Gastrocnemius medialis (tissue), 4 donors: ENCODE measurements around the gene TOMM22. TPM values are rescaled to one million over a fixed set of nuclear protein-coding genes. Genes with fewer than 3 reads are reported as not detected.

Experiments used
- ATAC-seq, 2 donors: fragments of 150-250 bp; one replicate each; pipeline ENCODE4 v1.9.1; 2016
- DNase-seq, 2 donors: peaks; one replicate each; pipeline ENCODE4 v3.0.0-alpha.2; 2019
- H3K27ac ChIP-seq, 4 donors: fragments of 200-600 bp; sonication (generic); 1 replicate in 1 of 4; 2 replicates in 3 of 4; pipeline ENCODE4 v1.5.1; 2016 to 2018; ENCODE audit warnings: mild to moderate bottlenecking in 2 of 4, moderate library complexity in 1 of 4
- H3K27me3 ChIP-seq, 3 donors: fragments of 200-600 bp; sonication (generic) in 2 of 3; 1 replicate in 1 of 3; 2 replicates in 2 of 3; pipeline versions ENCODE4 v1.5.1 to v1.6.0; 2016 to 2019; ENCODE audit warnings: mild to moderate bottlenecking in 1 of 3, moderate library complexity in 1 of 3
- H3K36me3 ChIP-seq, 2 donors: fragments of 200-600 bp; sonication (generic) in 1 of 2; one replicate each; pipeline ENCODE4 v1.5.1; 2017 to 2018
- H3K4me1 ChIP-seq, 2 donors: fragments of 200-600 bp; sonication (generic) in 1 of 2; one replicate each; pipeline ENCODE4 v1.5.1; 2016 to 2017; ENCODE audit warnings: mild to moderate bottlenecking in 2 of 2
- H3K4me3 ChIP-seq, 4 donors: fragments of 200-600 bp; sonication (generic) in 3 of 4; 1 replicate in 1 of 4; 2 replicates in 3 of 4; pipeline ENCODE4 v1.5.1; 2016 to 2019; ENCODE audit warnings: mild to moderate bottlenecking in 2 of 4
- H3K9me3 ChIP-seq, 3 donors: fragments of 200-600 bp; sonication (generic) in 2 of 3; 1 replicate in 1 of 3; 2 replicates in 2 of 3; pipeline ENCODE4 v1.5.1; 2016 to 2019
- POLR2A ChIP-seq, 2 donors: fragments of 450-650 bp; IDR thresholded peaks; one replicate each; pipeline ENCODE4 v1.6.1; 2017; ENCODE audit warnings: antibody characterized with exemption in 2 of 2, mild to moderate bottlenecking in 2 of 2, moderate library complexity in 2 of 2
- in situ Hi-C, 4 donors: fragments of 200-750 bp; cut with MboI; loops; one replicate each; pipeline versions ENCODE4 v1.15.0 to v1.8.0; 2017; ENCODE audit warnings: low sequenced_read_pairs in 4 of 4
- intact Hi-C: fragments of 100-400 bp; cut with DNase I; formaldehyde crosslinking; loops from one replicate; pipeline ENCODE4 v1.15.1; 2023; ENCODE audit warnings: low total_unique reads
- total RNA-seq, 4 donors: library from RNA; depleted of rRNA; stranded (reverse); fragments of >200 nt; gene quantifications; one replicate each; pipeline versions ENCODE4 v1.1.0 to v1.2.3, GENCODE V29; 2016
- TF ChIP-seq, protein P1 (sequence below), 5 experiments: fragments of 450-650 bp in 3 of 5; fragments of 200-600 bp in 2 of 5; sonication (generic) in 2 of 5; IDR thresholded peaks in 4 of 5; conservative IDR thresholded peaks in 1 of 5; 1 replicate in 4 of 5; 2 replicates in 1 of 5; pipeline ENCODE4 v1.5.1; 2016 to 2019; ENCODE audit warnings: antibody characterized with exemption in 5 of 5, mild to moderate bottlenecking in 3 of 5, moderate library complexity in 3 of 5

The TOMM22 gene
- total RNA-seq, 4 donors from 2014 or later = 37.1 to 47.1 (median 46.3) TPM

- Histone ChIP-seq H3K4me3 (peak within 1 kb of the TSS; percentile 76 to 92 (median 80)), H3K36me3 (peaks cover 0 to 7% of the 10 kb centered on the region in 2 donors), H3K27ac (peak within 1 kb of the TSS; percentile 95 to 97 (median 96)), H3K27me3 (no peaks in the 10 kb centered on the region), H3K9me3 (no peaks in the 10 kb centered on the region), H3K4me1 (peaks cover 42 to 46% of the 10 kb centered on the region in 2 donors)
- TF ChIP-seq POLR2A (IDR thresholded peaks at IDR 0.05) = peak; percentile 100
- TF ChIP-seq, protein P1, sequence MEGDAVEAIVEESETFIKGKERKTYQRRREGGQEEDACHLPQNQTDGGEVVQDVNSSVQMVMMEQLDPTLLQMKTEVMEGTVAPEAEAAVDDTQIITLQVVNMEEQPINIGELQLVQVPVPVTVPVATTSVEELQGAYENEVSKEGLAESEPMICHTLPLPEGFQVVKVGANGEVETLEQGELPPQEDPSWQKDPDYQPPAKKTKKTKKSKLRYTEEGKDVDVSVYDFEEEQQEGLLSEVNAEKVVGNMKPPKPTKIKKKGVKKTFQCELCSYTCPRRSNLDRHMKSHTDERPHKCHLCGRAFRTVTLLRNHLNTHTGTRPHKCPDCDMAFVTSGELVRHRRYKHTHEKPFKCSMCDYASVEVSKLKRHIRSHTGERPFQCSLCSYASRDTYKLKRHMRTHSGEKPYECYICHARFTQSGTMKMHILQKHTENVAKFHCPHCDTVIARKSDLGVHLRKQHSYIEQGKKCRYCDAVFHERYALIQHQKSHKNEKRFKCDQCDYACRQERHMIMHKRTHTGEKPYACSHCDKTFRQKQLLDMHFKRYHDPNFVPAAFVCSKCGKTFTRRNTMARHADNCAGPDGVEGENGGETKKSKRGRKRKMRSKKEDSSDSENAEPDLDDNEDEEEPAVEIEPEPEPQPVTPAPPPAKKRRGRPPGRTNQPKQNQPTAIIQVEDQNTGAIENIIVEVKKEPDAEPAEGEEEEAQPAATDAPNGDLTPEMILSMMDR (IDR thresholded peaks at IDR 0.05 in 4 of 5, conservative IDR thresholded peaks at IDR 0.05 in 1 of 5) = peak in 2 of 5 experiments; percentile 41 to 50
- intact Hi-C loops (loop anchor here (1.0 to 10.0 kb wide), 4 partner anchors 54 to 636 kb away; partner anchors contain the start of gene SUN2), in situ Hi-C loops (no loop called here)
- peak; percentile 87 to 90 for DNase-seq
- peak; percentile 57 to 59 for ATAC-seq
Measured at GRCh38 chr22:38700789-38701628, 19.3 kb downstream of the TOMM22 start, which contains the start of gene JOSD1. TSS of gene JOSD1 (minus strand) at chr22:38700943. CDS start at chr22:38699987, 956 bp downstream.

GRCh38 chr22:38704654-38705234 lies 23.0 kb downstream of the TOMM22 start:
- no peak for ATAC-seq
- H3K4me3 ChIP-seq = peak overlapping the region; percentile 31 to 56 (median 50)
- intact Hi-C loops (loop anchor here (5.0 to 10.0 kb wide), 5 partner anchors 168 to 640 kb away; partner anchors contain the start of genes CBX6 and CSNK1E), in situ Hi-C loops (no loop called here)
- TF ChIP-seq, protein P1 (IDR thresholded peaks at IDR 0.05 in 4 of 5, conservative IDR thresholded peaks at IDR 0.05 in 1 of 5) = no peak
- no peak for TF ChIP-seq POLR2A (IDR thresholded peaks at IDR 0.05)
- DNase-seq = no peak
- H3K4me1 ChIP-seq = peaks cover 35 to 37% of the 10 kb centered on the region in 2 donors
- H3K27me3 ChIP-seq = no peaks in the 10 kb centered on the region
- H3K9me3 ChIP-seq = no peaks in the 10 kb centered on the region
- no peaks in the 10 kb centered on the region for H3K36me3 ChIP-seq
- peak overlapping the region; percentile 82 to 90 (median 90) for H3K27ac ChIP-seq

DNA sequence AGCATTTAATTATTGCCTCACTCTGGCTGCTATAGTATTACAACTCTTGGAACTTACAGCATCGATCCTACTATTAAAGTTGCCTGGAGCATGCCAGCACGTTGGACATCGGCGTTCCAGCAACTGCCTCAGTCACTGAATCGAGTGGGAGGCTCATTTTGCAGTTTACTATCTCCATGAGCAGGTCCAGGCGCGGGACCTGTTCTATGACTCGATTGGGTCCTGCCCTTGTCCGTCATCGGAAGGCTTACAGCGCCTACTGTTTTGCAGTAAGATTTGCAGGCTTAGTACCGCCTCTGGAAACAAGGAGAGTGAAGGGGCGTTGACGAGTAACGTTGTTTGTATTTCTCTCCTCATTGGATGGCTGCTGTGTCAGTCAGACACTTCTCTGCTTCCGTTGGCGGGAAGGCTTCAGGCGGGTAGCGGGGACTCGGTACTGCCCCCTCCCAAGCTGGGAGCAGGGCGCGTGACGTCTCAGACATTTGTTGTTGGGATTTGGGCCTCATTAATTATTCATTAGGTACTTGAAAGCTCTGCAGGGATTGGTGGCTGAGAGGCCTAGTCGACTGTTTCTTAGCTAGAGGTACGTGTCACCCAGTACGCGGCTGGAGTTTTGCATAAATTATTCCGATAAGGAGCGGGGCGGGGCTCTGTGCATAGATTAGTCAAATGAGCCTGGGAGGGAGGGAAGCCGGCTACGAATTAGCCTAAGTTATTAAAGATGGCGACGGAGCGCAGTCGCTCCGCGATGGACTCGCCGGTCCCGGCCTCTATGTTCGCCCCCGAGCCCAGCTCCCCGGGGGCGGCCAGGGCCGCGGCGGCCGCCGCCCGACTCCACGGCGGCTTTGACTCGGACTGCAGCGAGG lies 23.7 kb downstream of the TOMM22 start, which contains the start of gene GTPBP1:
Gene GTPBP1, plus strand, starts transcription at position 710 of the 866 bp plus-strand sequence. Its CDS starts 12 bp downstream, at position 722.
- Histone ChIP-seq H3K4me1 (peaks cover 34% of the 10 kb centered on the region in 2 donors), H3K27ac (peak within 1 kb of the TSS; percentile 92 to 100 (median 97)), H3K27me3 (no peaks in the 10 kb centered on the region), H3K4me3 (peak within 1 kb of the TSS; percentile 75 to 100 (median 90)), H3K9me3 (no peaks in the 10 kb centered on the region), H3K36me3 (peaks cover 0 to under 1% of the 10 kb centered on the region in 2 donors)
- in situ Hi-C loops = no loop called here
- DNase-seq = peak; percentile 100
- intact Hi-C loops = loop anchor here (5.0 to 10.0 kb wide), 4 partner anchors 167 to 641 kb away; partner anchors contain the start of genes CBX6 and CSNK1E
- ATAC-seq = peak; percentile 85 to 88
- TF ChIP-seq, protein P1 (IDR thresholded peaks at IDR 0.05 in 4 of 5, conservative IDR thresholded peaks at IDR 0.05 in 1 of 5) = peak in 2 of 5 experiments; percentile 11 to 28
- peak; percentile 98 to 99 for TF ChIP-seq POLR2A (IDR thresholded peaks at IDR 0.05)
